GM12878 (cell line): Measurements from ENCODE around the gene YPEL4. TPM values are rescaled to one million over a fixed set of nuclear protein-coding genes. Genes with fewer than 3 reads are reported as not detected.

ENCODE experiments used
- ATF7 ChIP-seq: fragments of 450-650 bp; IDR thresholded peaks from 2 replicates; pipeline ENCODE4 v1.6.1; 2016; ENCODE audit warnings: low read depth, mild to moderate bottlenecking
- CHD1 ChIP-seq: IDR thresholded peaks from 2 replicates; pipeline ENCODE4 v1.6.1; 2012; ENCODE audit warnings: low read depth, low read length, improper control_type of control experiment
- CREB1 ChIP-seq: IDR thresholded peaks from 2 replicates; pipeline ENCODE4 v1.6.1; 2012; ENCODE audit warnings: low read depth, mild to moderate bottlenecking, inconsistent platforms
- DPF2 ChIP-seq: fragments of 450-650 bp; IDR thresholded peaks from 2 replicates; pipeline ENCODE4 v1.6.1; 2017; ENCODE audit warnings: mild to moderate bottlenecking
- GATAD2B ChIP-seq: fragments of 450-650 bp; conservative IDR thresholded peaks from 2 replicates; pipeline ENCODE4 v1.6.1; 2017; ENCODE audit warnings: low read depth, mild to moderate bottlenecking, moderate library complexity
- MEF2B ChIP-seq: fragments of 450-650 bp; IDR thresholded peaks from 2 replicates; pipeline ENCODE4 v1.6.1; 2018; ENCODE audit warnings: mild to moderate bottlenecking, moderate library complexity; ENCODE audit not compliant: partially characterized antibody, poor library complexity, severe bottlenecking
- RBBP5 ChIP-seq: fragments of 200-600 bp; sonication (generic); conservative IDR thresholded peaks from 2 replicates; pipeline ENCODE4 v1.6.1; 2016
- RFX5 ChIP-seq: IDR thresholded peaks from 2 replicates; pipeline ENCODE4 v1.6.1; 2011; ENCODE audit warnings: low read depth, low read length, improper control_type of control experiment
- STAT1 ChIP-seq: fragments of 450-650 bp; conservative IDR thresholded peaks from 2 replicates; pipeline ENCODE4 v1.6.1; 2014; ENCODE audit warnings: antibody characterized with exemption, mild to moderate bottlenecking
- TAF1 ChIP-seq: IDR thresholded peaks from 2 replicates; pipeline ENCODE4 v1.6.1; 2011; ENCODE audit warnings: mild to moderate bottlenecking, low read depth, low read length, borderline replicate concordance
- TCF3 ChIP-seq: IDR thresholded peaks from 2 replicates; pipeline ENCODE4 v1.6.1; 2012; ENCODE audit warnings: low read depth, mild to moderate bottlenecking, low read length, borderline replicate concordance; ENCODE audit not compliant: insufficient read depth
- ZBED1 ChIP-seq: IDR thresholded peaks from 2 replicates; pipeline ENCODE4 v1.6.1; 2016; ENCODE audit warnings: borderline replicate concordance
- ZBTB40 ChIP-seq: fragments of 450-650 bp; IDR thresholded peaks from 2 replicates; pipeline ENCODE4 v1.6.1; 2016; ENCODE audit warnings: mild to moderate bottlenecking, moderate library complexity, borderline replicate concordance
- ZNF687 ChIP-seq: fragments of 450-650 bp; IDR thresholded peaks from 2 replicates; pipeline ENCODE4 v1.6.1; 2017; ENCODE audit warnings: mild to moderate bottlenecking, moderate library complexity
- polyA plus RNA-seq, 11 experiments: library from polyadenylated mRNA; depleted of rRNA in 4 of 11; unstranded in 6 of 11; stranded (reverse) in 5 of 11; fragments of >200 nt; fragmentation: Nextera tagmentation in 4 of 11; fragmentation: Illumina TruSeq in 1 of 11; extraction: Ambion mirVana in 4 of 11; extraction: Trizol in 1 of 11; gene quantifications; 1 replicate in 1 of 11; 2 replicates in 10 of 11; pipeline versions ENCODE4 v1.2.1 to v1.2.3, GENCODE V29; 2011 to 2016; ENCODE audit warnings: inconsistent platforms in 2 of 11, missing spikeins in 2 of 11, low read depth in 1 of 11
- total RNA-seq, 4 experiments: library from RNA; depleted of rRNA in 3 of 4; stranded (reverse); fragments of >200 nt in 3 of 4; fragmentation: Illumina TruSeq in 1 of 4; extraction: Trizol in 1 of 4; gene quantifications; 2 replicates each; pipeline versions ENCODE4 v1.2.1 to v1.2.3, GENCODE V29; 2013 to 2021
- TF ChIP-seq, protein P1 (sequence below): fragments of 450-650 bp; conservative IDR thresholded peaks from 2 replicates; pipeline ENCODE4 v1.6.1; 2017; ENCODE audit warnings: mild to moderate bottlenecking, moderate library complexity
- TF ChIP-seq, protein P2 (sequence below), 3 experiments: IDR thresholded peaks in 2 of 3; conservative IDR thresholded peaks in 1 of 3; 2 replicates each; pipeline ENCODE4 v1.5.1; 2011; ENCODE audit warnings: low read depth in 3 of 3, low read length in 3 of 3, mild to moderate bottlenecking in 3 of 3, control low read depth in 2 of 3, moderate library complexity in 2 of 3, inconsistent platforms in 1 of 3, mixed read lengths in 1 of 3; ENCODE audit not compliant: control insufficient read depth in 2 of 3, insufficient read depth in 1 of 3; ENCODE audit errors: extremely low read depth in 1 of 3

YPEL4 gene
- total and polyA plus RNA-seq, 10 of the 15 experiments (the other 5 are each of a cell fraction or from before 2014, with no cell fraction given), result 0.07 to 0.50 (median 0.13) TPM; not detected in 5

GRCh38 chr11:57667736-57668433 lies 18.2 kb upstream of the YPEL4 start, which contains the start of gene ZDHHC5 (continued):
- TF ChIP-seq GATAD2B (peak; percentile 83), DPF2 (peak; percentile 49), RBBP5 (no peak), ZBTB40 (peak; percentile 74), CREB1 (peak; percentile 39; the same call in 1 of the 2 replicates), MEF2B (no peak), CHD1 (no peak), TCF3 (0 out of 2 replicates have a peak, but pooled peaks have one; percentile 34), ATF7 (no peak), STAT1 (0 out of 2 replicates have a peak, but pooled peaks have one; percentile 18), RFX5 (peak; percentile 77; the same call in 1 of the 2 replicates), TAF1 (peak; percentile 87), ZNF687 (peak; percentile 87), ZBED1 (peak; percentile 22; the same call in 1 of the 2 replicates)
- TF ChIP-seq, protein P1, sequence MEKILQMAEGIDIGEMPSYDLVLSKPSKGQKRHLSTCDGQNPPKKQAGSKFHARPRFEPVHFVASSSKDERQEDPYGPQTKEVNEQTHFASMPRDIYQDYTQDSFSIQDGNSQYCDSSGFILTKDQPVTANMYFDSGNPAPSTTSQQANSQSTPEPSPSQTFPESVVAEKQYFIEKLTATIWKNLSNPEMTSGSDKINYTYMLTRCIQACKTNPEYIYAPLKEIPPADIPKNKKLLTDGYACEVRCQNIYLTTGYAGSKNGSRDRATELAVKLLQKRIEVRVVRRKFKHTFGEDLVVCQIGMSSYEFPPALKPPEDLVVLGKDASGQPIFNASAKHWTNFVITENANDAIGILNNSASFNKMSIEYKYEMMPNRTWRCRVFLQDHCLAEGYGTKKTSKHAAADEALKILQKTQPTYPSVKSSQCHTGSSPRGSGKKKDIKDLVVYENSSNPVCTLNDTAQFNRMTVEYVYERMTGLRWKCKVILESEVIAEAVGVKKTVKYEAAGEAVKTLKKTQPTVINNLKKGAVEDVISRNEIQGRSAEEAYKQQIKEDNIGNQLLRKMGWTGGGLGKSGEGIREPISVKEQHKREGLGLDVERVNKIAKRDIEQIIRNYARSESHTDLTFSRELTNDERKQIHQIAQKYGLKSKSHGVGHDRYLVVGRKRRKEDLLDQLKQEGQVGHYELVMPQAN, result peak; percentile 90
- TF ChIP-seq, protein P2, sequence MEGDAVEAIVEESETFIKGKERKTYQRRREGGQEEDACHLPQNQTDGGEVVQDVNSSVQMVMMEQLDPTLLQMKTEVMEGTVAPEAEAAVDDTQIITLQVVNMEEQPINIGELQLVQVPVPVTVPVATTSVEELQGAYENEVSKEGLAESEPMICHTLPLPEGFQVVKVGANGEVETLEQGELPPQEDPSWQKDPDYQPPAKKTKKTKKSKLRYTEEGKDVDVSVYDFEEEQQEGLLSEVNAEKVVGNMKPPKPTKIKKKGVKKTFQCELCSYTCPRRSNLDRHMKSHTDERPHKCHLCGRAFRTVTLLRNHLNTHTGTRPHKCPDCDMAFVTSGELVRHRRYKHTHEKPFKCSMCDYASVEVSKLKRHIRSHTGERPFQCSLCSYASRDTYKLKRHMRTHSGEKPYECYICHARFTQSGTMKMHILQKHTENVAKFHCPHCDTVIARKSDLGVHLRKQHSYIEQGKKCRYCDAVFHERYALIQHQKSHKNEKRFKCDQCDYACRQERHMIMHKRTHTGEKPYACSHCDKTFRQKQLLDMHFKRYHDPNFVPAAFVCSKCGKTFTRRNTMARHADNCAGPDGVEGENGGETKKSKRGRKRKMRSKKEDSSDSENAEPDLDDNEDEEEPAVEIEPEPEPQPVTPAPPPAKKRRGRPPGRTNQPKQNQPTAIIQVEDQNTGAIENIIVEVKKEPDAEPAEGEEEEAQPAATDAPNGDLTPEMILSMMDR (IDR thresholded peaks at IDR 0.05 in 2 of 3, conservative IDR thresholded peaks at IDR 0.05 in 1 of 3; ENCODE audit: control insufficient read depth in 2 of 3, extremely low read depth in 1 of 3, insufficient read depth in 1 of 3, low read depth in 3 of 3, low read length in 3 of 3), result peak; percentile 25 to 37 (median 34); a peak in 4 of 6 replicates
